AG09319 (cell line): Measurements from ENCODE around the gene NPAS1.

Experiments used
- DNase-seq: peaks from one replicate; pipeline ENCODE4 v3.0.0-alpha.2; 2010; ENCODE audit warnings: low read depth; ENCODE audit errors: extremely low read depth
- CTCF ChIP-seq: IDR thresholded peaks from 2 replicates; pipeline ENCODE4 v1.5.1; 2011; ENCODE audit warnings: low read depth, mild to moderate bottlenecking, inconsistent platforms, low read length, moderate library complexity

Gene NPAS1

GRCh38 chr19:47021536-47022139 is 2.0 kb downstream of the NPAS1 start:
- no peak for DNase-seq
- no peak for TF ChIP-seq CTCF

GRCh38 chr19:47022140-47022536 is 2.5 kb downstream of the NPAS1 start:
- DNase-seq = no peak
- no peak for TF ChIP-seq CTCF

GRCh38 chr19:47022541-47023447 is 3.2 kb downstream of the NPAS1 start:
- DNase-seq = no peak
- no peak for TF ChIP-seq CTCF

- DNase-seq = no peak
These were observed 3.8 kb downstream of the NPAS1 start for GRCh38 chr19:47023448-47023794.

GRCh38 chr19:47024502-47024901 is 4.9 kb downstream of the NPAS1 start:
- DNase-seq = no peak

More at GRCh38 chr19:47023448-47023794, 3.8 kb downstream of the NPAS1 start:
- no peak for TF ChIP-seq CTCF

GRCh38 chr19:47026156-47026555 is 6.5 kb downstream of the NPAS1 start:
- no peak for TF ChIP-seq CTCF
- no peak for DNase-seq

More at GRCh38 chr19:47024502-47024901, 4.9 kb downstream of the NPAS1 start:
- TF ChIP-seq CTCF = no peak

- TF ChIP-seq CTCF = no peak
- no peak for DNase-seq
These were observed 7.3 kb downstream of the NPAS1 start for GRCh38 chr19:47026889-47027288.
